HFF-Myc (cell line): ENCODE data around the gene STOML3.
A peak's percentile ranks its signal among the peaks of the same experiment; 100 is the strongest.

ENCODE experiments used
- DNase-seq: peaks from one replicate; pipeline ENCODE4 v3.0.0-alpha.2; 2011; ENCODE audit warnings: low read depth; ENCODE audit errors: extremely low read depth
- H3K4me3 ChIP-seq: replicated peaks from 2 replicates; pipeline ENCODE4 v1.5.1; 2011; ENCODE audit warnings: low read depth, mild to moderate bottlenecking, control low read depth, low read length
- TF ChIP-seq, protein P1 (sequence below): IDR thresholded peaks from 2 replicates; pipeline ENCODE4 v1.5.1; 2012; ENCODE audit warnings: mild to moderate bottlenecking, low read depth, low read length, control low read depth; ENCODE audit errors: missing control alignments

STOML3 gene

DNA sequence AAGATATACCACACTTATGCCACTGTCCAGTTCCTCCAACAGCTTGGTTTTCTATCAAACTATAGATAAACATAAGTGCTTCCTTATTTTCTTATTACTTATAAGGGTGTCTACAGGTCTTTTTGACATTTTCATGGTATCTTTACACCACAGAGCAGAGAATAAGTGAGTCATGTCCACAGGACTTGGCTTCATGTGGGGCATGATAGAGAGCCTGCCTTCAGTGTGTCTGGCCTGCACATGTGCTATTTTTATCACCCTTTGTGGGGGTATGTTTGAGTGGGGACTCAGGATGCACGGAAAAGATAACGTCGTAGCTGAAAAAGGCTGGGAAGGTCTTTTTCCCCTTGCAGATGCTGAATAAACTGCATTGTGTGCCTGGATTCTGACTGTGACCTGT is 8.1 kb upstream of the STOML3 start:
- DNase-seq = peak; percentile 2
- TF ChIP-seq, protein P1, sequence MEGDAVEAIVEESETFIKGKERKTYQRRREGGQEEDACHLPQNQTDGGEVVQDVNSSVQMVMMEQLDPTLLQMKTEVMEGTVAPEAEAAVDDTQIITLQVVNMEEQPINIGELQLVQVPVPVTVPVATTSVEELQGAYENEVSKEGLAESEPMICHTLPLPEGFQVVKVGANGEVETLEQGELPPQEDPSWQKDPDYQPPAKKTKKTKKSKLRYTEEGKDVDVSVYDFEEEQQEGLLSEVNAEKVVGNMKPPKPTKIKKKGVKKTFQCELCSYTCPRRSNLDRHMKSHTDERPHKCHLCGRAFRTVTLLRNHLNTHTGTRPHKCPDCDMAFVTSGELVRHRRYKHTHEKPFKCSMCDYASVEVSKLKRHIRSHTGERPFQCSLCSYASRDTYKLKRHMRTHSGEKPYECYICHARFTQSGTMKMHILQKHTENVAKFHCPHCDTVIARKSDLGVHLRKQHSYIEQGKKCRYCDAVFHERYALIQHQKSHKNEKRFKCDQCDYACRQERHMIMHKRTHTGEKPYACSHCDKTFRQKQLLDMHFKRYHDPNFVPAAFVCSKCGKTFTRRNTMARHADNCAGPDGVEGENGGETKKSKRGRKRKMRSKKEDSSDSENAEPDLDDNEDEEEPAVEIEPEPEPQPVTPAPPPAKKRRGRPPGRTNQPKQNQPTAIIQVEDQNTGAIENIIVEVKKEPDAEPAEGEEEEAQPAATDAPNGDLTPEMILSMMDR = no peak
- H3K4me3 ChIP-seq = no peak overlapping the region

DNA sequence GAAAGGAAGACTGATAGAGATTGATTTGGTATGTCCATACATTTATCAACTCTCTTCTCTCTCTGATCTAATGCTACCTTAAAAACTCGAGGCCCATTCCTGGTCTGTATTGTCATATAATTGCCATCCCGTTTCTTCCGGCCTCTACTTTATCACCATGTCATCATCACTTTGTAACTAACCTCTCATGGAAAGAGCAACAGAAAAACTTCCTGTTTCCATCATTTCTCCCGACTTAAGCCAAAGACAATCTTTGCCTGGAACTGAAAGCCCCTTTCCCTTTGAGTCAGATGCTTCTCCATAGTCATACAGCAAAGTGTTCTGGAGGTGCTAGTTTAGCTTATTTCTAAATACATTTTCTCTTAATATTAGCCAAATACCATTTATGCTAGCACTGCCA is 2.8 kb upstream of the STOML3 start:
- TF ChIP-seq, protein P1 = no peak
- no peak for DNase-seq
- H3K4me3 ChIP-seq = no peak overlapping the region

DNA sequence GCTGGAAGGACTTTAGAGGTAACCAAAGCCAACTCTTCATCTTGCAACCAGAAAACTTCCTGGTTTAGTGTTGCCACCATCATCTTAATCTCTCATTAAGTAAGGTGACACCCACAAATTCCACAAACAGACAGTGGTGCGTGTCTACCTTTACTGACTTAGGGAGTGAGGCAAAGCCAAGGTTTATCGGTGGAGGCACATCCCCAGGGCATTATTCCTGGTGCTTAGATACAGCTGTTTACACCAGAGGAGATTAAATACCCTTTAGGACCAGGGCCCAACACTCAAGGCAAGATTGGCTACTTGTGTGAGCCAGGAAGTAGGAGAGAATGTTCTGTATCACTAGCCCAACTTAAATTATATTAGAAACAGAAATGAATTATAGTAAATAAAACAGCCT is 9.5 kb downstream of the STOML3 start:
- DNase-seq = no peak
- no peak overlapping the region for H3K4me3 ChIP-seq
- TF ChIP-seq, protein P1 = no peak

GRCh38 chr13:38980750-38981078 is 9.9 kb downstream of the STOML3 start:
- DNase-seq = no peak
- H3K4me3 ChIP-seq = no peak overlapping the region
- TF ChIP-seq, protein P1 = no peak

GRCh38 chr13:38979891-38980749 is 10.5 kb downstream of the STOML3 start:
- no peak for DNase-seq
- H3K4me3 ChIP-seq = no peak overlapping the region
- TF ChIP-seq, protein P1 = no peak

GRCh38 chr13:38970380-38971051 is 20.1 kb downstream of the STOML3 start:
- no peak for DNase-seq
- H3K4me3 ChIP-seq = no peak overlapping the region
- TF ChIP-seq, protein P1 = no peak

- TF ChIP-seq, protein P1 = no peak
Measured at GRCh38 chr13:38969187-38969586, 21.4 kb downstream of the STOML3 start.

More at GRCh38 chr13:38969187-38969586, 21.4 kb downstream of the STOML3 start:
- DNase-seq = no peak
- H3K4me3 ChIP-seq = no peak overlapping the region
